Measurements from ENCODE around the gene ZNF132.

Gene ZNF132

GRCh38 chr19:58382997-58383603, 56.9 kb downstream of the ZNF132 start:
- H3K9me3 ChIP-seq (ENCODE audit: insufficient read depth, low read depth, low read length): no peaks in the 10 kb centered on the region
- WGBS: 87% methylated on average over 6 of the region's 6 CpGs
- peaks cover 2% of the 10 kb centered on the region for H3K36me3 ChIP-seq (ENCODE audit: insufficient read depth, low read length)
- H3K4me3 ChIP-seq (ENCODE audit: low read length): no peak overlapping the region
- no peaks in the 10 kb centered on the region for H3K27me3 ChIP-seq (ENCODE audit: insufficient read depth, low read length)
- H3K27ac ChIP-seq (ENCODE audit: low read depth, low read length): no peak overlapping the region
- H3K4me1 ChIP-seq (ENCODE audit: insufficient read depth, low read length): peaks cover 12% of the 10 kb centered on the region
- no peak overlapping the region for H3K9ac ChIP-seq (ENCODE audit: low read depth, low read length)

Data from HUES64 (cell line).